ENCODE measurements around the gene ASTN2. TPM values are rescaled to one million over a fixed set of nuclear protein-coding genes. Genes with fewer than 3 reads are reported as not detected.

ASTN2 gene
- total RNA-seq, 1 donor from 2014 or later, result 29.0 TPM

- Mint-ChIP-seq H3K36me3 (ENCODE audit: insufficient read depth) (peaks cover 6% of the 10 kb centered on the region), H3K27me3 (no peaks in the 10 kb centered on the region), H3K9me3 (ENCODE audit: low read depth) (peaks cover 5% of the 10 kb centered on the region), H3K4me3 (ENCODE audit: low read depth) (peak overlapping the region; percentile 15), H3K27ac (no peak overlapping the region), H3K4me1 (ENCODE audit: low read depth) (peaks cover 26% of the 10 kb centered on the region)
- DNase-seq (ENCODE audit: low spot score, unreplicated experiment), result no peak
- TF ChIP-seq, protein P1, sequence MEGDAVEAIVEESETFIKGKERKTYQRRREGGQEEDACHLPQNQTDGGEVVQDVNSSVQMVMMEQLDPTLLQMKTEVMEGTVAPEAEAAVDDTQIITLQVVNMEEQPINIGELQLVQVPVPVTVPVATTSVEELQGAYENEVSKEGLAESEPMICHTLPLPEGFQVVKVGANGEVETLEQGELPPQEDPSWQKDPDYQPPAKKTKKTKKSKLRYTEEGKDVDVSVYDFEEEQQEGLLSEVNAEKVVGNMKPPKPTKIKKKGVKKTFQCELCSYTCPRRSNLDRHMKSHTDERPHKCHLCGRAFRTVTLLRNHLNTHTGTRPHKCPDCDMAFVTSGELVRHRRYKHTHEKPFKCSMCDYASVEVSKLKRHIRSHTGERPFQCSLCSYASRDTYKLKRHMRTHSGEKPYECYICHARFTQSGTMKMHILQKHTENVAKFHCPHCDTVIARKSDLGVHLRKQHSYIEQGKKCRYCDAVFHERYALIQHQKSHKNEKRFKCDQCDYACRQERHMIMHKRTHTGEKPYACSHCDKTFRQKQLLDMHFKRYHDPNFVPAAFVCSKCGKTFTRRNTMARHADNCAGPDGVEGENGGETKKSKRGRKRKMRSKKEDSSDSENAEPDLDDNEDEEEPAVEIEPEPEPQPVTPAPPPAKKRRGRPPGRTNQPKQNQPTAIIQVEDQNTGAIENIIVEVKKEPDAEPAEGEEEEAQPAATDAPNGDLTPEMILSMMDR (IDR thresholded peaks at IDR 0.05; ENCODE audit: unreplicated experiment), result no peak
Measured at GRCh38 chr9:116688806-116689485, 725.9 kb downstream of the ASTN2 start.

- no peak for DNase-seq (ENCODE audit: low spot score, unreplicated experiment)
- Mint-ChIP-seq H3K36me3 (ENCODE audit: insufficient read depth) (peaks cover 5% of the 10 kb centered on the region), H3K4me3 (ENCODE audit: low read depth) (peak overlapping the region; percentile 84), H3K4me1 (ENCODE audit: low read depth) (peaks cover 23% of the 10 kb centered on the region), H3K9me3 (ENCODE audit: low read depth) (peaks cover 5% of the 10 kb centered on the region), H3K27ac (peak overlapping the region; percentile 15), H3K27me3 (no peaks in the 10 kb centered on the region)
- TF ChIP-seq, protein P1 (IDR thresholded peaks at IDR 0.05; ENCODE audit: unreplicated experiment), result no peak
Measured at GRCh38 chr9:116687754-116688135, 727.1 kb downstream of the ASTN2 start.

- peak; percentile 96 for DNase-seq (ENCODE audit: low spot score, unreplicated experiment)
- TF ChIP-seq, protein P1 (IDR thresholded peaks at IDR 0.05; ENCODE audit: unreplicated experiment), result no peak
- H3K27ac Mint-ChIP-seq, result peak within 1 kb of the TSS; percentile 81
- peaks cover 5% of the 10 kb centered on the region for H3K9me3 Mint-ChIP-seq (ENCODE audit: low read depth)
- peaks cover 23% of the 10 kb centered on the region for H3K4me1 Mint-ChIP-seq (ENCODE audit: low read depth)
- no peaks in the 10 kb centered on the region for H3K27me3 Mint-ChIP-seq
- H3K36me3 Mint-ChIP-seq (ENCODE audit: insufficient read depth), result peaks cover 5% of the 10 kb centered on the region
- peak within 1 kb of the TSS; percentile 84 for H3K4me3 Mint-ChIP-seq (ENCODE audit: low read depth)
Measured at GRCh38 chr9:116687074-116687753, 727.6 kb downstream of the ASTN2 start, which contains the start of gene TRIM32. Gene TRIM32 (plus strand): TSS chr9:116687305. CDS start chr9:116697743, 10,438 bp downstream.

DNA sequence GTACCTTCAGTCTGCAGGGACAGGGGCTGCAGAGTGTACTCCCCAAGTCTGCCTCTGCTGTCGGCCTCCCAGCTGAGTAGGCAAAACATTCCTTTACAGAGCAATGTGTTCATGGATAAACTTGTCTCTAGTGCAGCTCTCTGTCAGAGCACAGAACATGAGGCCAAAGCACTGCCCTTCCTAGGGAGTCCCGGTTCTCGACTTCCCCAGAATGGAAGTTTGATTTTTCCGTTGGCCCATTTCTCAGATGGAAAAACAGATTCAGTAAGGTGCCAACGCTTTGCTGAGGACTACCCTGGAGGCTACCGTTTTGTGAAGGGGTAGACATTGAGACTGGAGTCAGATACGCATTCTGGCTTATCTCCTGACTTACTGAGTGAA is 728.2 kb downstream of the ASTN2 start:
- TF ChIP-seq, protein P1 (IDR thresholded peaks at IDR 0.05; ENCODE audit: unreplicated experiment), result no peak
- Mint-ChIP-seq H3K27me3 (no peaks in the 10 kb centered on the region), H3K27ac (peak overlapping the region; percentile 81), H3K9me3 (ENCODE audit: low read depth) (peaks cover 5% of the 10 kb centered on the region), H3K36me3 (ENCODE audit: insufficient read depth) (peaks cover 5% of the 10 kb centered on the region), H3K4me3 (ENCODE audit: low read depth) (peak overlapping the region; percentile 84), H3K4me1 (ENCODE audit: low read depth) (peaks cover 22% of the 10 kb centered on the region)
- DNase-seq (ENCODE audit: low spot score, unreplicated experiment), result no peak

- Mint-ChIP-seq H3K27me3 (no peaks in the 10 kb centered on the region), H3K36me3 (ENCODE audit: insufficient read depth) (peaks cover 5% of the 10 kb centered on the region), H3K4me1 (ENCODE audit: low read depth) (peaks cover 18% of the 10 kb centered on the region), H3K9me3 (ENCODE audit: low read depth) (peaks cover 5% of the 10 kb centered on the region), H3K27ac (peak overlapping the region; percentile 81), H3K4me3 (ENCODE audit: low read depth) (peak overlapping the region; percentile 84)
- no peak for DNase-seq (ENCODE audit: low spot score, unreplicated experiment)
- TF ChIP-seq, protein P1 (IDR thresholded peaks at IDR 0.05; ENCODE audit: unreplicated experiment), result no peak
Measured at GRCh38 chr9:116686135-116686534, 728.7 kb downstream of the ASTN2 start.

All from progenitor cell of endocrine pancreas (in vitro differentiated cells).